Stimulated activated CD8-positive, alpha-beta memory T cell treated with anti-CD3 and anti-CD28 coated beads, Interleukin-7, amount 100 ng/mL, for 24 hours (primary cell): ENCODE measurements around the gene EXOSC6.
"Not testable (repeated sequence)": the region's sequence is repeated elsewhere in the genome, so short reads cannot be mapped to it uniquely, and the experiment has no call there.

Experiments
- DNase-seq: peaks from one replicate; pipeline ENCODE4 v3.0.0-alpha.2; 2020; ENCODE audit warnings: low read depth

Gene EXOSC6

DNA sequence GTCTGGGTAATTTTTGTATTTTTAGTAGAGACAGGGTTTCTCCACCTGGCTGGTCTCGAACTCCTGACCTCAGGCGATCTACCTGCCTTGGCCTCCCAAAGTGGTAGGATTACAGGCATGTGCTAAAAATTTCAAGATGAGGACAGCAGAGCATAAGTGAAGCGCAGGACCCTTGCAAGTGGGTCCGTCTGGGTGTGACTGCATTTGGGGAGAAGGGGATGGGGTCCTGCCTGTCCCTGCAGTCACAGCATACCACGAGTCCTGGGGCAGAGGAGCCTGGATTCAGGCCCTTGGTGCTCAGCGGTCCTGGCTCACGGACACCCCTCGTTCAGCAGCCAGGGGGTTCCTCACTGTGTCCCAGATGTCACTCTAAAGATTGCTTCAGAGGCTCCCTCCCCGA, 53.5 kb downstream of the EXOSC6 start:
- not testable (repeated sequence) for DNase-seq

DNA sequence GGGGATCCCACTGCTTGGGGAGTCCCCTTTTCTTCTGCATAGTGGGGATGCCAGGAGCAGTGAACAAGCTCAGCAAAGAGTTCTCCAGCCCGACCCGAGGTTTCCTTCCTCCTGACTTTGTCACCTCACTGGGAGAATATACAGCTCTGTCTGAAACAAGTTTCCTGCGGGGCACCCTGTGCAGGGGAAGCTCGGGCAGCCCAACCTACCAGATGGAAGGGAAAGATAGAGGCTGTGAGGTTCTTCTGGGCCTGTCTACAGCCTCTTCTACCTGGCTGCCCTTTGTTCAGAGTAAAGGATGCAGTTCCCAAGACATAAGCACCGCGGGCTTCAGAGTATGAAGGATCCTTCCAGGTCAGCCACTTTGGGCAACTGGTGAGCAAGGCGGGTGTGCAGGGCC, 54.1 kb downstream of the EXOSC6 start:
- DNase-seq: not testable (repeated sequence)
